IMR-90 (cell line): Measurements from ENCODE around the gene LDHAL6B. TPM values are rescaled to one million over a fixed set of nuclear protein-coding genes. Genes with fewer than 3 reads are reported as not detected.
A peak's percentile ranks its signal among the peaks of the same experiment; 100 is the strongest.

Source experiments
- ATAC-seq: fragments of 200-7000 bp; cut with Tn5 transposase; 2 replicates; pipeline ENCODE4 v1.9.1; 2020; ENCODE audit warnings: low read depth, mild to moderate bottlenecking, moderate library complexity
- BruUV-seq: library from RNA; stranded (reverse); fragments of 400-500 nt; replicated peaks from 2 replicates; lab custom pipeline; 2021; lab: Mats Ljungman, UMichigan
- CTCF ChIA-PET: fragments of 300-600 bp; formaldehyde crosslinking; extraction: SDS; loops from one replicate; lab custom pipeline; 2021; ENCODE audit warnings: antibody characterized with exemption; lab: Yijun Ruan, JAX
- POLR2A ChIA-PET: fragments of 300-600 bp; sonication (Branson Sonifier 250); formaldehyde crosslinking; loops from one replicate; lab custom pipeline; 2022; ENCODE audit warnings: antibody characterized with exemption; ENCODE audit not compliant: unreplicated experiment; lab: Charles Lee
- DNase-seq: peaks from one replicate; pipeline ENCODE4 v3.0.0; 2013
- H2AFZ ChIP-seq: replicated peaks from 2 replicates; pipeline ENCODE3; 2013; ENCODE audit warnings: low read length, mild to moderate bottlenecking; ENCODE audit not compliant: poor library complexity
- H2AK5ac ChIP-seq: 2 replicates; pipeline ENCODE4 v1.6.1; 2013; ENCODE audit warnings: low read depth, low read length, inconsistent platforms
- H2AK9ac ChIP-seq: replicated peaks from 2 replicates; pipeline ENCODE3; 2013; ENCODE audit warnings: mild to moderate bottlenecking, low read depth, low read length, moderate library complexity; ENCODE audit not compliant: poor library complexity
- H2BK120ac ChIP-seq: 2 replicates; pipeline ENCODE4 v1.6.1; 2013; ENCODE audit warnings: low read depth, low read length, inconsistent platforms
- H2BK15ac ChIP-seq: 3 replicates; pipeline ENCODE4 v1.6.1; 2013; ENCODE audit warnings: low read depth, low read length, inconsistent platforms
- H2BK20ac ChIP-seq: 2 replicates; pipeline ENCODE4 v1.6.1; 2013; ENCODE audit warnings: low read depth, mild to moderate bottlenecking, inconsistent platforms, low read length, moderate library complexity
- H2BK5ac ChIP-seq: 2 replicates; pipeline ENCODE4 v1.6.1; 2013; ENCODE audit warnings: mild to moderate bottlenecking, low read depth, low read length, inconsistent platforms; ENCODE audit not compliant: poor library complexity, severe bottlenecking
- H3K14ac ChIP-seq: replicated peaks from 2 replicates; pipeline ENCODE4 v1.6.1; 2013; ENCODE audit warnings: low read depth, low read length, inconsistent platforms
- H3K18ac ChIP-seq: 2 replicates; pipeline ENCODE4 v1.6.1; 2013; ENCODE audit warnings: low read depth, low read length, control low read depth
- H3K23ac ChIP-seq: 2 replicates; pipeline ENCODE4 v1.6.1; 2013; ENCODE audit warnings: low read depth, low read length, inconsistent platforms
- H3K27ac ChIP-seq: 2 replicates; pipeline ENCODE4 v1.5.1; 2013; ENCODE audit warnings: mild to moderate bottlenecking, control low read depth, low read length; ENCODE audit not compliant: insufficient read depth
- H3K27me3 ChIP-seq: 2 replicates; pipeline ENCODE4 v1.6.1; 2013; ENCODE audit warnings: low read length; ENCODE audit not compliant: control insufficient read depth, insufficient read depth
- H3K36me3 ChIP-seq: 2 replicates; pipeline ENCODE4 v1.6.1; 2013; ENCODE audit warnings: low read length, mixed read lengths; ENCODE audit not compliant: control insufficient read depth, insufficient read depth
- H3K4ac ChIP-seq: 2 replicates; pipeline ENCODE4 v1.6.1; 2013; ENCODE audit warnings: low read depth, low read length, inconsistent platforms
- H3K4me1 ChIP-seq: 2 replicates; pipeline ENCODE4 v1.6.1; 2013; ENCODE audit warnings: low read length, mixed read lengths; ENCODE audit not compliant: control insufficient read depth, insufficient read depth
- H3K4me2 ChIP-seq: 2 replicates; pipeline ENCODE4 v1.6.1; 2013; ENCODE audit warnings: low read depth, mild to moderate bottlenecking, control low read depth, low read length, moderate library complexity
- H3K4me3 ChIP-seq: 2 replicates; pipeline ENCODE4 v1.5.1; 2013; ENCODE audit warnings: low read depth, mild to moderate bottlenecking, control low read depth, low read length, moderate library complexity; ENCODE audit not compliant: insufficient read depth
- H3K56ac ChIP-seq: 2 replicates; pipeline ENCODE4 v1.6.1; 2013; ENCODE audit warnings: low read length, inconsistent platforms; ENCODE audit not compliant: insufficient read depth; ENCODE audit errors: extremely low read depth
- H3K79me1 ChIP-seq, 2 experiments: 2 replicates each; pipeline ENCODE4 v1.6.1; 2013; ENCODE audit warnings: low read length in 2 of 2, inconsistent platforms in 1 of 2, low read depth in 1 of 2
- H3K9ac ChIP-seq: 2 replicates; pipeline ENCODE4 v1.6.1; 2013; ENCODE audit warnings: low read depth, low read length, control low read depth
- H3K9me1 ChIP-seq: 2 replicates; pipeline ENCODE4 v1.6.1; 2013; ENCODE audit warnings: low read length, inconsistent platforms; ENCODE audit not compliant: insufficient read depth
- H3K9me3 ChIP-seq: 2 replicates; pipeline ENCODE4 v1.6.1; 2013; ENCODE audit warnings: low read length; ENCODE audit not compliant: control insufficient read depth, insufficient read depth
- H4K20me1 ChIP-seq: 2 replicates; pipeline ENCODE4 v1.6.1; 2013; ENCODE audit warnings: low read length, inconsistent platforms; ENCODE audit not compliant: insufficient read depth
- H4K5ac ChIP-seq: 2 replicates; pipeline ENCODE4 v1.6.1; 2013; ENCODE audit warnings: mild to moderate bottlenecking, low read depth, low read length, control low read depth
- H4K8ac ChIP-seq, 2 experiments: 2 replicates each; pipeline ENCODE4 v1.6.1; 2013; ENCODE audit warnings: low read depth in 2 of 2, low read length in 2 of 2, control low read depth in 1 of 2, inconsistent platforms in 1 of 2
- H4K91ac ChIP-seq: 2 replicates; pipeline ENCODE4 v1.6.1; 2013; ENCODE audit warnings: low read depth, low read length, inconsistent platforms; ENCODE audit not compliant: insufficient read depth
- BHLHE40 ChIP-seq: fragments of 150-350 bp; IDR thresholded peaks from 2 replicates; pipeline ENCODE4 v1.6.1; 2016; ENCODE audit warnings: mild to moderate bottlenecking, low read depth, low read length
- CEBPB ChIP-seq: IDR thresholded peaks from 2 replicates; pipeline ENCODE4 v1.6.1; 2012; ENCODE audit warnings: low read depth, low read length, improper control_type of control experiment
- FOS ChIP-seq: fragments of 150-350 bp; IDR thresholded peaks from 2 replicates; pipeline ENCODE4 v1.6.1; 2016; ENCODE audit warnings: low read depth, low read length
- MAFK ChIP-seq: IDR thresholded peaks from 2 replicates; pipeline ENCODE4 v1.6.1; 2012; ENCODE audit warnings: low read depth, low read length, improper control_type of control experiment
- MAZ ChIP-seq: IDR thresholded peaks from 2 replicates; pipeline ENCODE4 v1.6.1; 2012; ENCODE audit warnings: low read depth, mild to moderate bottlenecking, low read length, improper control_type of control experiment, moderate library complexity, borderline replicate concordance
- MXI1 ChIP-seq: IDR thresholded peaks from 2 replicates; pipeline ENCODE4 v1.6.1; 2012; ENCODE audit warnings: low read depth, mild to moderate bottlenecking, low read length, moderate library complexity, borderline replicate concordance
- NFE2L2 ChIP-seq: fragments of 150-350 bp; IDR thresholded peaks from 2 replicates; pipeline ENCODE4 v1.6.1; 2016; ENCODE audit warnings: low read depth, mild to moderate bottlenecking, low read length
- RAD21 ChIP-seq: IDR thresholded peaks from 2 replicates; pipeline ENCODE4 v1.6.1; 2012; ENCODE audit warnings: low read length, improper control_type of control experiment
- RCOR1 ChIP-seq: IDR thresholded peaks from 2 replicates; pipeline ENCODE4 v1.6.1; 2012; ENCODE audit warnings: mild to moderate bottlenecking, low read length, improper control_type of control experiment; ENCODE audit not compliant: insufficient replicate concordance
- RFX5 ChIP-seq: IDR thresholded peaks from 2 replicates; pipeline ENCODE4 v1.8.0; 2012; ENCODE audit warnings: low read depth, mild to moderate bottlenecking, low read length, moderate library complexity
- SMC3 ChIP-seq: fragments of 150-350 bp; IDR thresholded peaks from 2 replicates; pipeline ENCODE4 v1.6.1; 2016; ENCODE audit warnings: low read depth, mild to moderate bottlenecking, antibody characterized with exemption, low read length, moderate library complexity
- WGBS, 2 experiments: methylation state at CpG; one replicate each; pipeline versions ENCODE4 v1.1.5 to v1.1.7; 2013; ENCODE audit warnings: missing lambda C conversion rate in 2 of 2; ENCODE audit not compliant: insufficient read length in 1 of 2; ENCODE audit errors: extremely low coverage in 2 of 2; 5-methylcytosine and 5-hydroxymethylcytosine counted together
- dilution Hi-C: fragments of 300-500 bp; cut with HindIII; formaldehyde crosslinking; loops from one replicate; pipeline ENCODE4 v1.14.3; 2018; ENCODE audit warnings: low sequenced_read_pairs; ENCODE audit not compliant: unreplicated experiment
- in situ Hi-C: fragments of 300-500 bp; cut with MboI; formaldehyde crosslinking; loops from 3 replicates; pipeline ENCODE4 v1.14.3; 2019; ENCODE audit warnings: low sequenced_read_pairs, inconsistent platforms, mixed read lengths
- intact Hi-C: fragments of 100-400 bp; cut with micrococcal nuclease; formaldehyde crosslinking; loops from 2 replicates; pipeline ENCODE4 v1.10.0; 2022
- polyA plus RNA-seq, 3 experiments: library from polyadenylated mRNA; depleted of rRNA; stranded (reverse); fragments of >200 nt; gene quantifications; 2 replicates each; pipeline ENCODE4 v1.2.3, GENCODE V29; 2012; ENCODE audit warnings: low replicate concordance in 1 of 3
- total RNA-seq: library from RNA; depleted of rRNA; stranded (reverse); fragments of >200 nt; gene quantifications from 2 replicates; pipeline ENCODE4 v1.2.3, GENCODE V29; 2012
- TF ChIP-seq, protein P1 (sequence below): fragments of 150-350 bp; IDR thresholded peaks from 2 replicates; pipeline ENCODE4 v1.6.1; 2016; ENCODE audit warnings: low read depth, mild to moderate bottlenecking, low read length, moderate library complexity, borderline replicate concordance
- TF ChIP-seq, protein P2 (sequence below): fragments of 150-350 bp; IDR thresholded peaks from 2 replicates; pipeline ENCODE4 v1.6.1; 2017; ENCODE audit warnings: mild to moderate bottlenecking, antibody characterized with exemption, low read length, low read depth
- TF ChIP-seq, protein P3 (sequence below): conservative IDR thresholded peaks from 2 replicates; pipeline ENCODE4 v1.5.1; 2012; ENCODE audit warnings: mild to moderate bottlenecking, low read depth, low read length, improper control_type of control experiment

Gene LDHAL6B
- total and polyA plus RNA-seq, 2 of the 4 experiments (the other 2 are of a cell fraction): not detected

DNA sequence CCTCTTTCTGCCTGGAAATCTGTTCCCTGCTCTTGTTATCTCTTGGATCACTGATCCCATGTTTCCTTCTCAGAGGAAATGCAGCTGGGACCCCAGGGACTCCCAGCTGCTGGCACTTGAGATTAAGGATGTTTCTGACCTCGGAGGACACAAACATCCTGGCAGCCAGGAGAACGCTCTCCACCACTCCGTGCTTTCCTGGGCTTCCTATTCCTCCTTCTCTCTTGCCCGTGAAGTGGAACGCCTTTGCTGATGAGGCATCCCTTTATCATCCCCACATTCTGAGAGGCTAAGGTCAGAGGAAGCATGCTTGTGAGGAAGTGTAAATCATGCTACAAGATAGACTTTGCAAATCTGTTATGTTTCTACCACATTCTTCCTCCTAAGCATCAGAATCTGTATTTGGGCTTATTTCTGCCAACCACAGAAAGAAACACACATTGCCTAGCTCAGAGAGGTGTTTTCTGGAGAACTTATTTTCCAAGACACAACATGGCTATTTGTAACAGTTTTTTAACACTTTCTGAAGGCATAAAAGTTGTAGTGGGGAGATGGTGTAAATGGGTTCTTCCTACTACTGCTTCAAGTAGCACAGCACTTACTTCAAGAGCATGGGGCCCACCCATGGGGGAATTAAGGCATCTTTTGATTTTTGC is 25.6 kb upstream of the LDHAL6B start:
- Histone ChIP-seq H2BK5ac (peak overlapping the region; percentile 14), H2AK5ac (no peak overlapping the region), H2AFZ (peak overlapping the region; percentile 38), H3K27ac (no peak overlapping the region), H2BK20ac (no peak overlapping the region), H3K9ac (no peak overlapping the region), H2AK9ac (no peak overlapping the region), H3K4me1 (no peaks in the 10 kb centered on the region), H3K4ac (peak overlapping the region; percentile 51; the same call in 1 of the 2 replicates), H3K18ac (no peak overlapping the region), H3K27me3 (no peaks in the 10 kb centered on the region), H3K14ac (no peak overlapping the region), H4K5ac (no peak overlapping the region), H2BK120ac (peak overlapping the region; percentile 33; the same call in 1 of the 2 replicates), H4K20me1 (no peaks in the 10 kb centered on the region), H4K8ac (peak overlapping the region in 1 of 2 experiments; percentile 16; a peak in 1 of 4 replicates), H3K4me2 (no peak overlapping the region), H3K23ac (no peak overlapping the region), H3K36me3 (peaks cover 9% of the 10 kb centered on the region), H3K79me1 (peaks cover 3 to 7% of the 10 kb centered on the region in 2 experiments; a peak in 2 of 4 replicates), H4K91ac (no peak overlapping the region; the same call in 1 of the 2 replicates), H3K9me1 (peaks cover 3% of the 10 kb centered on the region; the same call in 1 of the 2 replicates), H2BK15ac (no peak overlapping the region), H3K4me3 (no peak overlapping the region), H3K56ac (no peak overlapping the region), H3K9me3 (peaks cover 5% of the 10 kb centered on the region)
- in situ Hi-C loops (no loop called here), intact Hi-C loops (no loop called here), dilution Hi-C loops (no loop called here)
- DNase-seq (peak; percentile 71), ATAC-seq (peak; percentile 87)
- 29% methylated on average over 1 of the region's 5 CpGs; no CpG with 5 or more reads in 1 of the 2 experiments for WGBS, 2 experiments
- BruUV-seq: no TSS peak
- ChIA-PET CTCF (no interaction called here), POLR2A (no interaction called here)
- TF ChIP-seq MAZ (no peak), MAFK (peak; percentile 53; the same call in 1 of the 2 replicates), RAD21 (no peak), CEBPB (no peak), RCOR1 (no peak), MXI1 (0 out of 2 replicates have a peak, but pooled peaks have one; percentile 52), FOS (no peak), BHLHE40 (peak; percentile 42; the same call in 1 of the 2 replicates), RFX5 (no peak), SMC3 (no peak), NFE2L2 (no peak)
- TF ChIP-seq, protein P1, sequence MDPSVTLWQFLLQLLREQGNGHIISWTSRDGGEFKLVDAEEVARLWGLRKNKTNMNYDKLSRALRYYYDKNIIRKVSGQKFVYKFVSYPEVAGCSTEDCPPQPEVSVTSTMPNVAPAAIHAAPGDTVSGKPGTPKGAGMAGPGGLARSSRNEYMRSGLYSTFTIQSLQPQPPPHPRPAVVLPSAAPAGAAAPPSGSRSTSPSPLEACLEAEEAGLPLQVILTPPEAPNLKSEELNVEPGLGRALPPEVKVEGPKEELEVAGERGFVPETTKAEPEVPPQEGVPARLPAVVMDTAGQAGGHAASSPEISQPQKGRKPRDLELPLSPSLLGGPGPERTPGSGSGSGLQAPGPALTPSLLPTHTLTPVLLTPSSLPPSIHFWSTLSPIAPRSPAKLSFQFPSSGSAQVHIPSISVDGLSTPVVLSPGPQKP: no peak
- TF ChIP-seq, protein P2, sequence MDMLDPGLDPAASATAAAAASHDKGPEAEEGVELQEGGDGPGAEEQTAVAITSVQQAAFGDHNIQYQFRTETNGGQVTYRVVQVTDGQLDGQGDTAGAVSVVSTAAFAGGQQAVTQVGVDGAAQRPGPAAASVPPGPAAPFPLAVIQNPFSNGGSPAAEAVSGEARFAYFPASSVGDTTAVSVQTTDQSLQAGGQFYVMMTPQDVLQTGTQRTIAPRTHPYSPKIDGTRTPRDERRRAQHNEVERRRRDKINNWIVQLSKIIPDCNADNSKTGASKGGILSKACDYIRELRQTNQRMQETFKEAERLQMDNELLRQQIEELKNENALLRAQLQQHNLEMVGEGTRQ: no peak
- TF ChIP-seq, protein P3, sequence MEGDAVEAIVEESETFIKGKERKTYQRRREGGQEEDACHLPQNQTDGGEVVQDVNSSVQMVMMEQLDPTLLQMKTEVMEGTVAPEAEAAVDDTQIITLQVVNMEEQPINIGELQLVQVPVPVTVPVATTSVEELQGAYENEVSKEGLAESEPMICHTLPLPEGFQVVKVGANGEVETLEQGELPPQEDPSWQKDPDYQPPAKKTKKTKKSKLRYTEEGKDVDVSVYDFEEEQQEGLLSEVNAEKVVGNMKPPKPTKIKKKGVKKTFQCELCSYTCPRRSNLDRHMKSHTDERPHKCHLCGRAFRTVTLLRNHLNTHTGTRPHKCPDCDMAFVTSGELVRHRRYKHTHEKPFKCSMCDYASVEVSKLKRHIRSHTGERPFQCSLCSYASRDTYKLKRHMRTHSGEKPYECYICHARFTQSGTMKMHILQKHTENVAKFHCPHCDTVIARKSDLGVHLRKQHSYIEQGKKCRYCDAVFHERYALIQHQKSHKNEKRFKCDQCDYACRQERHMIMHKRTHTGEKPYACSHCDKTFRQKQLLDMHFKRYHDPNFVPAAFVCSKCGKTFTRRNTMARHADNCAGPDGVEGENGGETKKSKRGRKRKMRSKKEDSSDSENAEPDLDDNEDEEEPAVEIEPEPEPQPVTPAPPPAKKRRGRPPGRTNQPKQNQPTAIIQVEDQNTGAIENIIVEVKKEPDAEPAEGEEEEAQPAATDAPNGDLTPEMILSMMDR: no peak
